GM12873 (cell line): ENCODE data around the gene ZNF688.
A peak's percentile ranks its signal among the peaks of the same experiment; 100 is the strongest.

Experiments used
- TF ChIP-seq, protein P1 (sequence below): IDR thresholded peaks from 2 replicates; pipeline ENCODE4 v1.5.1; 2012; ENCODE audit warnings: low read depth, mild to moderate bottlenecking, moderate library complexity, low read length, control low read depth; ENCODE audit not compliant: insufficient read depth; ENCODE audit errors: missing control alignments

Gene ZNF688

DNA sequence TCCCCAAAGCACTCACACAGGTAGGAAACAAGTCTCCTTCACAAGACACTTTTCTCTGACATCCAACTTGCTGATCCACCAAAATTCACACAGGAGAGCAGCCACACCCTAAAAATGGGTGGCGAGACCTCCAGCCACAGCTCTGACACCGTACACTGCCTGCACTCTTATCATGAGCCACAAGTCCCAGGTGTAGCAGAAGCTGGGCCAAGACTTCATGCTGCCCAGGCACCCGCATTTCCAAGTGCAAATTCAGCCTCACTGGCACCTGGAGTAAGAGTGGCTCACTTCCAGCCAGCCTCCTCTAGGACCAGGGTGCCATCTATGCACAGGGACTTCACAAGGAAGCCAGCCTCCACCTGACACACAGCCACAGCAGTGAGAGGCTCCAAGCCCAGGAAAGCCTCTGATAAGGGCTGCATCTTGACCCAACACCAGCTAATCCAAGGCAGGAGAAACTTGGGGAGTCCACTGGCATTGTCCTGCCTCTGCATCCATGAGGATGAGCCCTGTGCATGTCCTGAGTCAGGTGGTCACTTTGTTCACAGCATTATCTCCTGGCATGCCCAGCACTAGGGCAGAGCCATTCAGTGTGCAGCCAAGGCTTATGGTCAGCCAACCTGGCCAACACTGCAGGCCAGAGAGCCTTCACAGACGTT lies 42.6 kb downstream of the ZNF688 start:
- TF ChIP-seq, protein P1, sequence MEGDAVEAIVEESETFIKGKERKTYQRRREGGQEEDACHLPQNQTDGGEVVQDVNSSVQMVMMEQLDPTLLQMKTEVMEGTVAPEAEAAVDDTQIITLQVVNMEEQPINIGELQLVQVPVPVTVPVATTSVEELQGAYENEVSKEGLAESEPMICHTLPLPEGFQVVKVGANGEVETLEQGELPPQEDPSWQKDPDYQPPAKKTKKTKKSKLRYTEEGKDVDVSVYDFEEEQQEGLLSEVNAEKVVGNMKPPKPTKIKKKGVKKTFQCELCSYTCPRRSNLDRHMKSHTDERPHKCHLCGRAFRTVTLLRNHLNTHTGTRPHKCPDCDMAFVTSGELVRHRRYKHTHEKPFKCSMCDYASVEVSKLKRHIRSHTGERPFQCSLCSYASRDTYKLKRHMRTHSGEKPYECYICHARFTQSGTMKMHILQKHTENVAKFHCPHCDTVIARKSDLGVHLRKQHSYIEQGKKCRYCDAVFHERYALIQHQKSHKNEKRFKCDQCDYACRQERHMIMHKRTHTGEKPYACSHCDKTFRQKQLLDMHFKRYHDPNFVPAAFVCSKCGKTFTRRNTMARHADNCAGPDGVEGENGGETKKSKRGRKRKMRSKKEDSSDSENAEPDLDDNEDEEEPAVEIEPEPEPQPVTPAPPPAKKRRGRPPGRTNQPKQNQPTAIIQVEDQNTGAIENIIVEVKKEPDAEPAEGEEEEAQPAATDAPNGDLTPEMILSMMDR = no peak

DNA sequence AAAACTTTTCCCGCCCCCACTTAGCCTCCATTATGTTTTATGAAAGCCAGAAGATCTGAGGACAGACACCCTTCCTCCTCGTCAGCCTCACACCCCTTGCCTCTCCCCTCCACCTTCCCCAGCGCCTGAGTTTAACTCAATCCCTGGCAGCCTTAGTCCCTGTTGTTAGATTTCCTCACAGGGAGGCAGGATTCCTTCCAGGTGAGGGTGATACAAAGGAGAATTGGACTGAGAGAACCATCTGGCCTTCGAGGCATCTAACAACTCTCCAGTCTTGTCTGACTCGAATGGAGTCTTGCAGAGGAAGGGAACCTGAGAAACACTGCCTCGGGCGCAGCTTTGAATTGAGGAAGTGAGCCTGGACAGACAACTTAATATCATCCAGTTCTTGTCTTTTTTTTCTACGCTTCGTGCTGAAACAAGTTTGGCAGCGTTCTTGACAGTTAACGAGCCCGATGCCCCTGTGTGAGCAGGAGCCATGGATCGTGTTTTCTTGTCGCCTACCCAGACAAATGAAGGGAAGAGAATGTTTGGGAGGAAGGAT lies 43.8 kb downstream of the ZNF688 start:
- TF ChIP-seq, protein P1 = no peak

DNA sequence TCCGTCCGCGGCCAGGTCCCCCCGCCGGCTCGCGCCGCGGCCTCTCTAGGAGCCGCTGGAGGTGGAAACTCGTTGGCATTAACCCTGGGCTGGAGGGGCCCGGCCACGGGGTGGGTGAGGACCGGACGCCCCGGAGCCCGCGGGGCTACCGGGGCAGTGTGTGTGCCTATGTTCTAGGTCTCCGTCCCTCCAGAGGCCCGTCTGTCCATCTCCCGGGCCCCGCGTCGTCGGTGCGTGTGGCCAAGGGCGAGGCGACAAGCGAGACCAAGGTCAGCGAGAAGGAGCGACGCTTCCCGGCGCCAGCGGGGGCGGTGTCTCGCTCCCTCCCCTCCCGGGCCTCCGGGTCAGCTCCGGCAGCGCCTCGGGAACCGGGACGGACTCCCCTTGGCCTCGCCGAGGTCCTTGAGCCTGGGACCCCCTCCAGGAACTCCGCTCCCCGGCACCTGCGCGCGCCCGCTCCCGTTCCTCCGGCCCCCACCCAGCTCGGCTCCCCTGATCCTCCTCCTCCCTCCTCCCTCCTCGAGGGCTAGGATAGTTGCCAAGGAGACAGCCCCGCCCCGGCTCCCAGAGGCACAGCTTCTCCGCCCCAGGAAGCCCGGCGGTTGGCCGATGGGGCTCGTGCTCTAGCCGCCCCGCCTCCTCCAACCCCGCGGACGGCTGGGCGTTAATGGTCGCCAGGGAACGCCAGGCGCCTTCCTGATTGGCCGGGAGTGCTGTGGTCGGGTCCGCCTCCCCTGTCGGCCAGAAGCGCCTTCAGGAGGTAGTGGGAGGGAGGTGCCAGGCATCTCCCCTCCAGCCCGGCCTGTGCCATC lies 44.5 kb downstream of the ZNF688 start:
- TF ChIP-seq, protein P1 = peak; percentile 42

DNA sequence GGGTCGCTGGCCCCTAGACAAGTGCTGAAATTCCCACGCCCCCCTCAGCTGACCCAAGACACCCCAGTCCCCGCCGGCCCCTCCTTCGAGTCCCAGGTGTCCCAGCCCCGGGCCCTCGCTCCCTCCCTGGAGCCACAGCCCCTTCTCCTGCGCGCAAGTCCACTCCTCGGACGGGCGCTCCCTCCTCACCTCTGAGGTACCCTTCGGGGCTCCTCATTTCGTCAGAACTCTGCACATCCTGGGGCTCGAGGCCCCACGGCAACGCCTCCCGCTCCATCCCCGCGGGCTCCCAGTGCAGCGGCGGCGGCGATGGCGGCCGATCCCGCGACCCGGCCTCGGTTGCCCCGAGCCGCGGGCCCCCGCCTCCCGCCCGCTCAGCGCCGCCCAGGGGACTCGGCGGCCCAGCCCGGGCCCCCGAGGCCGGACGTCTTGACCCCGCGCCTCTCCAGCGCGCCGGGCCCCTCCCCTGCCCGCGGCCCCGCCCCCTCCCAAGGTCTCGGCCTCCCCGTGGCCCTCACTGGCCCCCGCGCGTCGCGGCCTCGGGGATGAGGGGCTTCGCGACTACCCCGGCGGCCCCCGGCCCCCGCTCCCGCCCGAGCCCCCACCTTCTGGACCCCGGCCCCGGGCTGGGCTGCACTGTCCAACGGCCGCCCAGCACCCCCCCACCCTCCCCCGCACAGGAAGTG lies 45.2 kb downstream of the ZNF688 start, which contains the start of gene ZNF768:
ZNF768 (minus strand) TSS at position 430 of the 686 bp plus-strand sequence; CDS start at position 277, 153 bp downstream.
- TF ChIP-seq, protein P1 = no peak

DNA sequence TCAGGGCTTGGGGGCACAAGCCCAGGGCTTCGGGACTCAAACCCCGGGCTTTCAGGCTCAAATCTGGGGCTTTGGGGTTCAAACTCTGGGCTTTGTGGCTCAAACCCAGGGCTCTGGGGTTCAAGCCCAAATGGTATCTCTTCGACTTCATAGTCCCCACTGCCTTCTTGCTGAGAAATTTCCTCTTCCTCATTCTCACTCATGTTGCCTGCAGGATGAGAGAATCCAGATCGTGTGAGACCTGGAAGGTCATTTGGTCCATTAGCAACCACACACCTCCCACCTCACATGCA lies 45.7 kb downstream of the ZNF688 start:
- TF ChIP-seq, protein P1 = no peak

DNA sequence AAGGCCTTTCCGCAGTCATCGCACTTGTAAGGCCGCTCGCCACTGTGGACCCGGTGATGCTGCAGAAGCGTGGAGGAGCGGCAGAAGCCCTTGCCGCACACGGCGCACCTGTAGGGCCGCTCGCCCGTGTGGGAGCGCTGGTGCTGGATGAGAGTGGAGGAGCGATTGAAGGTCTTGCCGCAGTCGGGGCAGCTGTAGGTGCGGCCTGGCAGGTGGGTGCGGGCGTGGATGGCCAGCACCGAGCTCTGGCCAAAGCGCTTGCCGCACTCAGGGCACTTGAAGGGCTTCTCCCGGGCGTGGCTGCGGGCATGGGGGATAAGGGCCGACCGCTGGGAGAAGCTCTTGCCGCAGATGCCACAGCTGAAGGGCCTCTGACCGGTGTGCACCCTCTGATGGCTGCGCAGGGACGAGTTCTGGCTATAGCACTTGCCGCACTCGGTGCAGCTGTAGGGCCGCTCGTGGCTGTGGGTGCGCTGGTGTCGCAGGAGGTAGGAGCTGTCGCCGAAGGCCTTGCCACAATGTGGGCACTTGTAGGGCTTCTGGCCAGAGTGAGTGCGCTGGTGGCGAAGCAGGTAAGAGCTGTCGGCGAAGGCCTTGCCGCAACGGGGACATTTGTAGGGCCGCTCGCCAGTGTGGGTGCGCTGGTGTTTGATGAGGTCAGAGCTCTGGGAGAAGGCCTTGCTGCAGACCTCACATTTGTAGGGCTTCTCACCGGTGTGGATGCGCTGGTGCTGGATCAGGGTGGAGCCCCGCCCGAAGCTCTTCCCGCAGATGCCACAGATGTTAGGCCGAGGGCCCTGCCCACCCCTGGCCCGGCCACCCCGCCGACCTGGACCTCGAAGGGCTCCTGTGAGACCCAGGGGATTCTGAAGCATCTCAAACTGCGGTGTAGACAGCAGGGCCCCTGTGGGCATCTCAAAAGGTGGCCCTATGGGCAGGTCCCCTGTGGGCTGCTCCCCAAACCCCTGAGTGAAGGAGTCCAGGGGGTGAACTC lies 46.6 kb downstream of the ZNF688 start:
- TF ChIP-seq, protein P1 = no peak
